Stimulated activated effector memory CD8-positive, alpha-beta T cell treated with anti-CD3 and anti-CD28 coated beads, Interleukin-12 subunit alpha, Interleukin-12 subunit beta, amount 100 ng/mL, for 72 hours (primary cell): ENCODE measurements around the gene TESK1.
"Not testable (repeated sequence)": the region's sequence is repeated elsewhere in the genome, so short reads cannot be mapped to it uniquely, and the experiment has no call there.

Source experiments
- ATAC-seq: fragments of 150-1000 bp; cut with Tn5 transposase; 2 replicates; pipeline ENCODE4 v1.10.0; 2021
- DNase-seq, 2 donors: peaks; one replicate each; pipeline ENCODE4 v3.0.0; 2021 to 2022; ENCODE audit warnings: low spot score in 2 of 2
- H3K27ac Mint-ChIP-seq: one replicate; pipeline ENCODE4 v1.8.0; 2022; ENCODE audit warnings: mild to moderate bottlenecking, mixed read lengths
- H3K36me3 Mint-ChIP-seq: one replicate; pipeline ENCODE4 v1.8.0; 2022; ENCODE audit warnings: mild to moderate bottlenecking, mixed read lengths
- H3K4me1 Mint-ChIP-seq: one replicate; pipeline ENCODE4 v1.8.0; 2022; ENCODE audit warnings: mixed read lengths
- H3K4me3 Mint-ChIP-seq: one replicate; pipeline ENCODE4 v1.8.0; 2022; ENCODE audit warnings: mild to moderate bottlenecking, mixed read lengths
- H3K9me3 Mint-ChIP-seq: one replicate; pipeline ENCODE4 v1.8.0; 2022; ENCODE audit warnings: mixed read lengths

Gene TESK1

GRCh38 chr9:35603506-35603985 is 1.5 kb upstream of the TESK1 start:
- Mint-ChIP-seq H3K4me3 (peak overlapping the region; percentile 97), H3K36me3 (peaks cover 39% of the 10 kb centered on the region), H3K9me3 (no peaks in the 10 kb centered on the region), H3K4me1 (peaks cover 50% of the 10 kb centered on the region), H3K27ac (peak overlapping the region; percentile 98)
- DNase-seq = peak in 1 of 2 donors; percentile 69
- no peak for ATAC-seq

DNA sequence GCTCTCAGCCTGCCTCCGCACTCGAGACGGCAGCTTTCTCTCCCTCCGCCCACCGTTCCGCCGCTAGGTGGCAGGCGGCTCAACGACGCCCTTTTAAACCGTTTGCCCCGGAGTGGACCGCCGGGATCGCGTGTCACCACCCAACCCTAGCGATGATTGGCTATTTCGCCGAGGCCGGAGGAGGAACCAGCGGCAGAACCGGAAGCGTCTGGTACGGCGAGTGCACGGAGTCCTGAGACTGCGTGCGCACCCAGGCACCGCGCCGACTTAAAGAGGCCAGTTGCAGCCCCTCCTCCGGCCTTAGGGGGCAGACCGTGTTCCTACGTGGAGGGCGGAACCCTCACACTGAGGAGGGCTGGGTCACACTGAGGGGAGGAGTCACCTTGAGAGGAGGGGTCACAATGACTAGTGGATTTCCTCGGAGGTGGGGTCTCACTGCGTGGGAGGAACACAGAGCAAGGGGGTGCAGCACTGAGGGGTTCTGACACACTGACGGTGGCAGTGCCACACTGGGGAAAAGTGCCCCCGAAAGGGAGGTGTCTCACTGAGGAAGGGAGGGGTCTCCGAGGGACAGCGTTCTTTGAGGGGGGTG is 980 bp upstream of the TESK1 start:
- Mint-ChIP-seq H3K9me3 (no peaks in the 10 kb centered on the region), H3K27ac (peak overlapping the region; percentile 98), H3K36me3 (peaks cover 44% of the 10 kb centered on the region), H3K4me1 (peaks cover 50% of the 10 kb centered on the region), H3K4me3 (peak overlapping the region; percentile 97)
- peak; percentile 94 to 99 for DNase-seq
- ATAC-seq = peak; percentile 92

GRCh38 chr9:35605351-35606137 is 482 bp downstream of the TESK1 start:
- Mint-ChIP-seq H3K4me1 (peaks cover 51% of the 10 kb centered on the region), H3K36me3 (peaks cover 59% of the 10 kb centered on the region), H3K9me3 (no peaks in the 10 kb centered on the region), H3K27ac (no peak overlapping the region), H3K4me3 (peak overlapping the region; percentile 97)
- ATAC-seq (peak; percentile 0), DNase-seq (peak in 1 of 2 donors; percentile 66)

- ATAC-seq (no peak), DNase-seq (no peak)
- peaks cover 64% of the 10 kb centered on the region for H3K36me3 Mint-ChIP-seq
- no peaks in the 10 kb centered on the region for H3K9me3 Mint-ChIP-seq
- H3K4me3 Mint-ChIP-seq = peak overlapping the region; percentile 97
- no peak overlapping the region for H3K27ac Mint-ChIP-seq
- peaks cover 55% of the 10 kb centered on the region for H3K4me1 Mint-ChIP-seq
Observed at GRCh38 chr9:35606138-35606504, 1.1 kb downstream of the TESK1 start.

DNA sequence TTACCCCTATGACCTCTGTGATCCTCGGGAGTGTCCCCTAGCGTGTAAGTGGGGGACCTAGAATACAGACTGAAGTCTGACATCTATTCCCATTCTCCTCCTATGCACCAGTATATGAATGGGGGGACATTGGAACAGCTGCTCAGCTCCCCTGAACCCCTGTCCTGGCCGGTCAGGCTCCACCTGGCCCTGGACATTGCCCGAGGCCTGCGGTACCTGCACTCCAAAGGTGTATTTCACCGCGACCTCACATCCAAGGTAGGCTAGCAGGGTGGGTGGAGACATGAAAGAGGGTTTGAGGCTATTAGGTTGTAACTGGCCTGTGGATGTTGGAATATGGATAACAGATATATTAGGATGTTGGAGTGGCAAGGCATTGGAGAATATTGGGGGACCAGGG is 1.7 kb downstream of the TESK1 start:
- H3K4me1 Mint-ChIP-seq = peaks cover 61% of the 10 kb centered on the region
- H3K27ac Mint-ChIP-seq = peak overlapping the region; percentile 72

DNA sequence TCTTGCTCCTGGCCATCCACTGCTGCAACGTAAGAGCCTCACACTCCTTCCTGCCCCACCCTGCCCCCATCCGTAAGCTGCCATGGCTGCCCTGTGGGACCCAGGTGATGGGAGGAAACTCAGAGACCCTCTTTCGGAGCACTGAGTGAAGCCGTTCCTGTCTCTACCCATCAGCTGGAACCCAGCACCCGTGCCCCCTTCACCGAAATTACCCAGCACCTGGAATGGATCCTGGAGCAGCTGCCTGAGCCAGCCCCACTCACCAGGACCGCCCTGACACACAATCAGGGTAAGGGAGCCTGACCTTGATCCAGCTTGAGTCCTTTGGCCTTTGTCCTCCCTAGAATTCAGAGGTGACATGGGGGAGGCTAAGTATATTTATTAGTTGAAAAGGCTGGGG is 3.2 kb downstream of the TESK1 start:
- Mint-ChIP-seq H3K9me3 (no peaks in the 10 kb centered on the region), H3K27ac (peak overlapping the region; percentile 72), H3K36me3 (peaks cover 77% of the 10 kb centered on the region), H3K4me1 (peaks cover 51% of the 10 kb centered on the region), H3K4me3 (peak overlapping the region; percentile 97)
- ATAC-seq = no peak
- DNase-seq = no peak

More for the DNA sequence above, 1.7 kb downstream of the TESK1 start:
- no peaks in the 10 kb centered on the region for H3K9me3 Mint-ChIP-seq
- ATAC-seq = no peak
- DNase-seq = no peak
- H3K36me3 Mint-ChIP-seq = peaks cover 71% of the 10 kb centered on the region
- peak overlapping the region; percentile 97 for H3K4me3 Mint-ChIP-seq

DNA sequence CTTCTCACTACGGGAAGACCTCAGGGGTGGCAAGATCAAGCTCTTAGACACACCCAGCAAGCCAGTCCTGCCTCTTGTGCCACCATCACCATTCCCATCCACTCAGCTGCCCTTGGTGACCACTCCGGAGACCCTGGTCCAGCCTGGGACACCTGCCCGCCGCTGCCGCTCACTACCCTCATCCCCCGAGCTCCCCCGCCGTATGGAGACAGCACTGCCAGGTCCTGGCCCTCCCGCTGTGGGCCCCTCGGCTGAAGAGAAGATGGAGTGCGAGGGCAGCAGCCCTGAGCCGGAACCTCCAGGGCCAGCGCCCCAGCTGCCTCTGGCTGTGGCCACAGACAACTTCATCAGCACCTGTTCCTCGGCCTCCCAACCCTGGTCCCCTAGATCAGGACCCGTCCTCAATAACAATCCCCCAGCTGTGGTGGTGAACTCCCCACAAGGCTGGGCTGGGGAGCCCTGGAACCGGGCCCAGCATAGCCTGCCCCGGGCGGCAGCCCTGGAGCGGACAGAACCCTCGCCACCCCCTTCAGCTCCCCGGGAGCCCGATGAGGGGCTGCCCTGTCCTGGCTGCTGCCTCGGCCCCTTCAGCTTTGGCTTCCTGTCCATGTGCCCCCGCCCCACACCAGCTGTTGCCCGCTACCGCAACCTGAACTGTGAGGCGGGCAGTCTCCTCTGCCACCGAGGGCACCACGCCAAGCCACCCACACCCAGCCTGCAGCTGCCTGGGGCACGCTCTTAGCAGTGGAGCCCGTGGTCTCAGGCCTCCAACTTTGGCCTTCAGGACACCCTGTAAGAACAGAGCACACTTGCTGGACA is 4.1 kb downstream of the TESK1 start:
- Mint-ChIP-seq H3K4me3 (no peak overlapping the region), H3K36me3 (peaks cover 69% of the 10 kb centered on the region), H3K27ac (peak overlapping the region; percentile 72), H3K4me1 (peaks cover 43% of the 10 kb centered on the region), H3K9me3 (no peaks in the 10 kb centered on the region)
- DNase-seq (no peak), ATAC-seq (no peak)

GRCh38 chr9:35609820-35610163 is 4.7 kb downstream of the TESK1 start:
- Mint-ChIP-seq H3K4me3 (no peak overlapping the region), H3K4me1 (peaks cover 44% of the 10 kb centered on the region), H3K36me3 (peaks cover 67% of the 10 kb centered on the region), H3K27ac (peak overlapping the region; percentile 30), H3K9me3 (no peaks in the 10 kb centered on the region)
- DNase-seq = no peak
- no peak for ATAC-seq

DNA sequence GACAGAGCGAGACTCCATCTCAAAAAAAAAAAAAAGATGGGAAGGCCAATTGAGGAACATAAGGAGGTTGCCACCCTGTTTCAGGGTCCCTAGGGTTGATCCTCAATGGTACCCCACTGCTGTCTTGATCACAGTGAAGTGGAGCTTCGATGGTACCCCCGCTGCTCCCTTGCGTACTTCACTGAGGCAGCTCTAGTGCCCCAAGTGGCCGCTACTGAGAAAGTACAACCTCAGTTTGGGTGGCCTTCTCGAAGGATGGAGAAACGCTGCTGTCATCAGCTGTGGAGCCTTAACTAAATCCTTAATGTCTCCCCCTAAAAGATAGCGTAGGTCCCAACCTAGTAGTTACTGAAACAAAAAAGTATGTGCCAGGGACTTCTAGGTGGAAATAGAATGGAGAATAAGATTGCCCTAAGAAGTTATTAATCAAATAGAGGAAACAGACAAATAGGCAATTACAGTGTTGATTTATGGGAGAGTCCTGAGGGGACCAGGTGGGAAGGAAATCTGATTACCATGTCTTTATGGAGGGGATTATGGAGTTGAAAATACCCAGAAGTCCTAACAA is 6.3 kb downstream of the TESK1 start:
- Mint-ChIP-seq H3K27ac (peak overlapping the region; percentile 71), H3K4me1 (peaks cover 52% of the 10 kb centered on the region)

GRCh38 chr9:35612066-35612465 is 7.0 kb downstream of the TESK1 start:
- not testable (repeated sequence) for ATAC-seq, DNase-seq, H3K9me3 Mint-ChIP-seq, H3K4me3 Mint-ChIP-seq
- H3K36me3 Mint-ChIP-seq = peaks cover 74% of the 10 kb centered on the region
- H3K4me1 Mint-ChIP-seq = peaks cover 53% of the 10 kb centered on the region
- H3K27ac Mint-ChIP-seq = peak overlapping the region; percentile 71

More for the DNA sequence above, 6.3 kb downstream of the TESK1 start:
- Mint-ChIP-seq H3K36me3 (peaks cover 75% of the 10 kb centered on the region), H3K4me3 (no peak overlapping the region), H3K9me3 (no peaks in the 10 kb centered on the region)
- ATAC-seq = peak; percentile 81
- peak; percentile 39 to 73 for DNase-seq

GRCh38 chr9:35612843-35613242 is 7.8 kb downstream of the TESK1 start:
- Mint-ChIP-seq H3K9me3 (no peaks in the 10 kb centered on the region), H3K4me1 (peaks cover 53% of the 10 kb centered on the region), H3K4me3 (no peak overlapping the region), H3K27ac (peak overlapping the region; percentile 67), H3K36me3 (peaks cover 71% of the 10 kb centered on the region)
- ATAC-seq (no peak), DNase-seq (no peak)

- Mint-ChIP-seq H3K27ac (peak overlapping the region; percentile 98), H3K4me1 (peaks cover 72% of the 10 kb centered on the region), H3K36me3 (peaks cover 38% of the 10 kb centered on the region), H3K9me3 (no peaks in the 10 kb centered on the region), H3K4me3 (peak overlapping the region; percentile 90)
- DNase-seq (no peak), ATAC-seq (no peak)
Observed at GRCh38 chr9:35615981-35616680, 11.1 kb downstream of the TESK1 start.

- H3K4me1 Mint-ChIP-seq = peaks cover 72% of the 10 kb centered on the region
- H3K27ac Mint-ChIP-seq = peak overlapping the region; percentile 98
- H3K36me3 Mint-ChIP-seq = peaks cover 31% of the 10 kb centered on the region
- DNase-seq = peak; percentile 58 to 85
- H3K4me3 Mint-ChIP-seq = peak overlapping the region; percentile 90
- ATAC-seq = peak; percentile 60
- no peaks in the 10 kb centered on the region for H3K9me3 Mint-ChIP-seq
Observed at GRCh38 chr9:35616681-35617459, 11.8 kb downstream of the TESK1 start.

DNA sequence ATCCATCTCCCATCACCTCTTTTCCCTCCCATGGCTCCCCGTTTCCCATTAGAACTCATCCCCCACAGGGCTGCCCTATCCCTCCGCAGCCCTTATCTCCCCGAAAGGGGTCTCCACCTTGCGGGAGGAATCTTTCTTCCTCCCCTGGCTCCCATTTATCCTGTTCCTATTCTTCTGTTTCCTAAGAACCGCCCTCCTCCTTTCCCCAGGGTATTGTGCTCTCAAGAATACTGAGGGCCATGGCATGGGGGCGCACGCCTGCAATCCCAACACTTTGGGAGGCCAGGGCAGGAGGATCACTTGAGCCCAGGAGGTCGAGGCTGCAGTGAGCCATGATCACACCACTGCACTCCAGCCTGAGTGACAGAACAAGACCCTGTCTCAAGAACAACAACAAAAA is 12.5 kb downstream of the TESK1 start:
- Mint-ChIP-seq H3K4me1 (peaks cover 75% of the 10 kb centered on the region), H3K27ac (peak overlapping the region; percentile 98), H3K4me3 (peak overlapping the region; percentile 90), H3K36me3 (peaks cover 25% of the 10 kb centered on the region), H3K9me3 (no peaks in the 10 kb centered on the region)
- no peak for DNase-seq
- no peak for ATAC-seq
